Mesothelial cell of epicardium (in vitro differentiated cells): ENCODE data around the gene C16orf95. TPM values are rescaled to one million over a fixed set of nuclear protein-coding genes. Genes with fewer than 3 reads are reported as not detected.
A peak's percentile ranks its signal among the peaks of the same experiment; 100 is the strongest.

Experiments used
- DNase-seq, 2 experiments: peaks; one replicate each; pipeline ENCODE4 v3.0.0; 2021; ENCODE audit warnings: low spot score in 2 of 2; ENCODE audit not compliant: unreplicated experiment in 2 of 2
- H3K27ac Mint-ChIP-seq: 2 replicates; pipeline ENCODE4 v1.8.0; 2021; ENCODE audit warnings: mixed read lengths
- H3K27me3 Mint-ChIP-seq: 2 replicates; pipeline ENCODE4 v1.8.0; 2021; ENCODE audit warnings: low read depth, mixed read lengths
- H3K36me3 Mint-ChIP-seq: 2 replicates; pipeline ENCODE4 v1.8.0; 2021; ENCODE audit warnings: mixed read lengths
- H3K4me1 Mint-ChIP-seq: 2 replicates; pipeline ENCODE4 v1.8.0; 2021; ENCODE audit warnings: mixed read lengths
- H3K4me3 Mint-ChIP-seq: 2 replicates; pipeline ENCODE4 v1.8.0; 2021; ENCODE audit warnings: mild to moderate bottlenecking, moderate library complexity, mixed read lengths
- H3K9me3 Mint-ChIP-seq: 2 replicates; pipeline ENCODE4 v1.8.0; 2021; ENCODE audit warnings: mixed read lengths
- CTCF ChIP-seq: fragments of 200-600 bp; sonication (generic); IDR thresholded peaks from one replicate; pipeline ENCODE4 v1.5.0; 2021; ENCODE audit warnings: antibody characterized with exemption; ENCODE audit not compliant: unreplicated experiment
- total RNA-seq: library from RNA; stranded (reverse); gene quantifications from 3 replicates; pipeline ENCODE4 v1.2.1, GENCODE V29; 2021

C16orf95 gene
- total RNA-seq, 1 donor from 2014 or later, result 4.6 TPM

- TF ChIP-seq CTCF, result no peak
- peaks cover 7% of the 10 kb centered on the region for H3K36me3 Mint-ChIP-seq
- H3K4me1 Mint-ChIP-seq, result peaks cover 10% of the 10 kb centered on the region
- no peaks in the 10 kb centered on the region for H3K27me3 Mint-ChIP-seq
- DNase-seq, result no peak
- no peak overlapping the region for H3K27ac Mint-ChIP-seq
- H3K4me3 Mint-ChIP-seq, result no peak overlapping the region
- H3K9me3 Mint-ChIP-seq, result peaks cover 14% of the 10 kb centered on the region
These were observed 25.2 kb downstream of the C16orf95 start for GRCh38 chr16:87291944-87292343.

GRCh38 chr16:87288753-87289362, 28.3 kb downstream of the C16orf95 start:
- Mint-ChIP-seq H3K4me3 (no peak overlapping the region), H3K4me1 (peaks cover 10% of the 10 kb centered on the region), H3K27me3 (peaks cover 6% of the 10 kb centered on the region), H3K27ac (peak overlapping the region; percentile 63), H3K9me3 (peaks cover 24% of the 10 kb centered on the region), H3K36me3 (peaks cover 15% of the 10 kb centered on the region)
- no peak for TF ChIP-seq CTCF
- no peak for DNase-seq

GRCh38 chr16:87286839-87287626, 30.2 kb downstream of the C16orf95 start:
- peaks cover 11% of the 10 kb centered on the region for H3K36me3 Mint-ChIP-seq
- H3K9me3 Mint-ChIP-seq, result peaks cover 21% of the 10 kb centered on the region
- H3K27me3 Mint-ChIP-seq, result peaks cover 6% of the 10 kb centered on the region
- H3K27ac Mint-ChIP-seq, result no peak overlapping the region
- no peak for TF ChIP-seq CTCF
- H3K4me1 Mint-ChIP-seq, result peaks cover 10% of the 10 kb centered on the region
- no peak for DNase-seq
- H3K4me3 Mint-ChIP-seq, result no peak overlapping the region

GRCh38 chr16:87284183-87284582, 33.0 kb downstream of the C16orf95 start:
- Mint-ChIP-seq H3K27ac (no peak overlapping the region), H3K4me1 (peaks cover 8% of the 10 kb centered on the region), H3K4me3 (no peak overlapping the region), H3K9me3 (peaks cover 20% of the 10 kb centered on the region), H3K36me3 (peaks cover 10% of the 10 kb centered on the region), H3K27me3 (peaks cover 29% of the 10 kb centered on the region)
- TF ChIP-seq CTCF, result no peak
- DNase-seq, result no peak

GRCh38 chr16:87279094-87279658, 38.0 kb downstream of the C16orf95 start:
- no peak overlapping the region for H3K4me3 Mint-ChIP-seq
- peaks cover 25% of the 10 kb centered on the region for H3K4me1 Mint-ChIP-seq
- H3K36me3 Mint-ChIP-seq, result peaks cover under 1% of the 10 kb centered on the region
- H3K27ac Mint-ChIP-seq, result no peak overlapping the region
- DNase-seq, result no peak
- H3K9me3 Mint-ChIP-seq, result no peaks in the 10 kb centered on the region
- no peak for TF ChIP-seq CTCF
- H3K27me3 Mint-ChIP-seq, result peaks cover 33% of the 10 kb centered on the region
